Stimulated activated CD8-positive, alpha-beta memory T cell treated with anti-CD3 and anti-CD28 coated beads, Interleukin-12 subunit alpha, Interleukin-12 subunit beta, amount 100 ng/mL, for 4 hours (primary cell): ENCODE results near the gene KRTAP19-5.
"Not testable (repeated sequence)": the region's sequence is repeated elsewhere in the genome, so short reads cannot be mapped to it uniquely, and the experiment has no call there.

Experiments
- DNase-seq: peaks from one replicate; pipeline ENCODE4 v3.0.0-alpha.2; 2020; ENCODE audit warnings: low read depth

Gene KRTAP19-5

DNA sequence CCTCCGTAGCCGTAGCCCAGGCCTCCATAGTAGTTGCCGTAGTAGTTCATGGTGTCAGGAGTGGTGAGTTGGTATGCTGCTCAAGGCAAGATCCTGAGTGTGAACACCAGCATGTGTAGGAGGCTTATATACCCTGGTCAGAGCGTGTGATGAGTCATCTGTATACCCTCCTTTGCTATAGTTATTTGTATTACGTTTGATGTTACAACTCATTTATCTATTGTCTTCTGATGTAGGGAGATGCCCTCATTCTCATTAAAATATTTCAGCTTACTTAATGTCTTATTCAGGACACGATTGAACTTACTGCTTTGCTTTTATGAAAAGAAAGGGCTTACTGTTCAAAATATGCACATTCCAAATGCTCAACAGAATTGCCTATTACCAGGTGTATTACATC lies at the start of gene KRTAP19-5:
KRTAP19-5 (minus strand) TSS at position 101 of the 400 bp plus-strand sequence; CDS start at position 50, 51 bp downstream.
- DNase-seq: no peak

DNA sequence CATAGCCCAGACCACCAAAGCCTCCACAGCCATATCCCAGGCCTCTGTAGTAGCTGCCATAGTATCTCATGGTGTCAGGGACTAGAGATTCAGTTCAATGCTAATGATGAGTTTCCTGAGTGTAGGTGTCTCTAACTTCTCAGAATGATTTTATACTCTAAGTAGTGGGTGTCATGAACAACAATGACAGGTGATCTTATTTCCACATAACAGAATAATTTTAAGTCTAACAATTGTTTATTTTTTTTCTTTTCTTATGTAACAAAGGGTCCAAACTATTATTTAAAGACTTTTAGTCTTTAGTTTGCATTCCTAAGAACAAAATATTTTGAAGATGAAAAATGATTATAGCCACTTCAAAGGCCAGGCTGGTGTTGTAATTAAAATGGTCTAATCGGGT lies 39.8 kb upstream of the KRTAP19-5 start, which contains the start of gene KRTAP19-6:
KRTAP19-6 (minus strand) TSS at position 101 of the 400 bp plus-strand sequence; CDS start at position 70, 31 bp downstream.
- DNase-seq: no peak

DNA sequence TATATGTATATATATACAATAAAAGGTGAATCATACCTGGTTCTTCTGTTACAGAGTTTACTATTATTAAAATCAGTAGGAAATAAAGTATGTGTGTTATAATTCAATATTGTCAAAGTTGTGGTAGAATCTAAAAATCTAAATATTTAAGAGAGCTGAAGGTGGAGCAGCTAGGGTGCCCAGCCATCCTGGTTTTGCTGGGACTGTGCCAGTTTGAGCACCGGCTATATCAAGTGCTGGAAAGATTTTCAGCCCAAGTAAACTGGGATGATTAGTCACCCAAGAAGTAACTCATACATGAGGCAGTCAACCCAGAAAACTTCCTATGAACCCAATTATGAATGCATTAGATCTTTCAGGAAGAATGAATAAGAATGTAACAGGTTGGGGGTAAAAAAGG lies 16.9 kb upstream of the KRTAP19-5 start:
- DNase-seq: no peak

DNA sequence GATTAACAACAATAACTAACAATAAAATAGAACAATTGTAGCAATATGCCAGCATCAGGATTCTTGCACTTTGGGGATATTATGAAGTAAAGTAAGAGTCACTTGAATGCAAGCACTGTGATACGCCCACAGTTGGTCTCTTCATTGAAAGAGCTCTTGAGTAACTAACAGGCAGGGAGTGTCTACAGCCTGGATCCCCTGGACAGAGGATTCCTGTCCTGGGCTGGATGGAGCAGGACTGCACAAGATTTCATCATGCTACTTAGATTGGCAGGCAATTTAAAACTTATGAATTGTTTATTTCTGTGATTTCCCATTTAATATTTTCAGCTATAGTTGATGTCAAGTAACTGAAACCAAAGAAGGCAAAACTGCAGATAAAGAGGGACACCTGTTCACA lies 13.7 kb upstream of the KRTAP19-5 start:
- no peak for DNase-seq

DNA sequence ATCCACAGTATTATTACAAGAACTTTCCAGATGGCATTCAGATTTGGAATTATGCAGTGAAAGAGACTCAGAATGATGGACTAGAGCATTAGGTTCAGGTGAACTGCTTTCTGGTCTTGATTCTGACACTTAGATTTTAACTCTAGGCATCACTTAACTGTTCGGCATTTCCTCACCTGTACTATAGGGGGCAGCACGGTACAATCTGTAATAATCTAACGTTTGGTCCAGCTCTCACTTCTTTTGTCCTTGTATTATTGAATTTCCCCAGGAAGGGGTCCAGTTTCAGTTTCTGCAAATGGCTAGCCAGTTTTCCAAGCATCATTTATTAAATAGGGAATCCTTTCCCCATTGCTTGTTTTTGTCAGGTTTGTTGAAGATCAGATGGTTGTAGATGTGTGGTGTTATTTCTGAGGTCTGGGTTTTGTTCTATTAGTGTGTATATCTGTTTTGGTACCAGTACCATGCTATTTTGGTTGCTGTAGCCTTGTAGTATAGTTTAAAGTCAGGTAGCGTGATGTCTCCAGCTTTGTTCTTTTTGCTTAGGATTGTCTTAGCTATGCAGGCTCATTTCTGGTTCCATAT lies 3.8 kb upstream of the KRTAP19-5 start:
- DNase-seq: not testable (repeated sequence)

GRCh38 chr21:30497065-30497464 lies 4.9 kb downstream of the KRTAP19-5 start, which contains the start of gene KRTAP19-4:
KRTAP19-4 (minus strand) TSS chr21:30497165; CDS start chr21:30497110, 55 bp downstream.
- DNase-seq: no peak

GRCh38 chr21:30491963-30492428 lies 9.9 kb downstream of the KRTAP19-5 start, which contains the start of gene KRTAP19-3:
KRTAP19-3 (minus strand) TSS chr21:30492013; CDS start chr21:30491957, 56 bp downstream.
- no peak for DNase-seq

GRCh38 chr21:30487336-30487735 lies 14.6 kb downstream of the KRTAP19-5 start, which contains the start of gene KRTAP19-2:
KRTAP19-2 (minus strand) TSS chr21:30487436; CDS start chr21:30487348, 88 bp downstream.
- DNase-seq: no peak

DNA sequence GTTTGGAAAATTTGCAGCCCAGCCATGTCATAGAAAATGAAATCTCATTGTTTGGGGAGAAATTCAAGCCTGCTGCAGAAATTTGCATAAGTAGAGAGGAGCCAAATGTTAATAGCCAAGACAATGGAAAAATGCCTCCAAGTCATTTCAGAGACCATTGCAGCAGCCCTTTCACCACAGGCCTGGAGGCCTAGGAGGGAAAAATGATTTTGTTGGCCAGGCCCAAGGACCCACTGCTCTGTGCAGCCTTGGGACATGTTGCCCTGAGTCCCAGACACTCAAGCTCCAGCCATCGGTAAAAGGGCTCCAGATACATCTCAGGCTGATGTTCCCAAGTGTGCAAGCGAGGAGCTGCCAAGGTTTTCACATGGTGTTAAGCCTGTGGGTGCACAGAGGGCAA lies 15.8 kb downstream of the KRTAP19-5 start:
- DNase-seq: no peak

DNA sequence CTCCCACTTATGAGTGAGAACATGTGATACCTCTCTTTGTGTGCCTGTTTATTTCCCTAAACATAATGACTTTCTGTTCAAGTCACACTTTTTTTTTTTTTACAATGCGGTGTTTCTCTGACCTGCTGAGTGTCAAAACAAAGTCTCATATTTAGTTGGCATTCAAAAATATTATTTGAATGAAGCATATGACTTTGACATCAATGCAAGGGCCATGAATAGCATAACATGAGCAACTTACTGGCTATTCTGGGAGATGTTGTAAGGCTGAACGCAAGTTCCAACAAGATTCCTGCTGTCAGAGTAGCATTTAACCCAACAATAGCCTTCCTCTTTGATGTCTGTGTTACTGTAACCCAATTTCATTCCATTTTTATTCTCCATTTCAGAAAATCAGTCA lies 19.8 kb downstream of the KRTAP19-5 start:
- no peak for DNase-seq

DNA sequence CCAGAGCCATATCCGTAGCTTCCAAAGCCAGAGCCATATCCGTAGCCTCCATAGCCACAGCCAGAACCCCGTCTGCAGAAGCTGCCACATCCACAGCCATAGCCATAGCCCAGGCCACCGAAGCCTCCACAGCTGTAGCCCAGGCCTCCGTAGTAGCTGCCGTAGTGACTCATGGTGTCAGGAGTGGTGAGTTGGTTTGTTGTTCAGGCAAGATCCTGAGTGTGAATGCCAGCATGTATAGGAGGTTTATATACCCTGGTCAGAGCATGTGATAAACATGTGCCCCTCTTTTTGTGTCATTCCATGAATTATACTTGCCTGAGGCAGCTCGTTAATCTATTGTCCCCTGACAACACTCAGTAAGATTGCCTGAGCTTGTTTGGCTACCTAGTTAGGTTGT lies 21.8 kb downstream of the KRTAP19-5 start, which contains the start of gene KRTAP19-1:
KRTAP19-1 (minus strand) TSS at position 223 of the 400 bp plus-strand sequence; CDS start at position 173, 50 bp downstream.
- DNase-seq: no peak

- DNase-seq: no peak
Measured at GRCh38 chr21:30479259-30479658, 22.7 kb downstream of the KRTAP19-5 start.

GRCh38 chr21:30478004-30478403 lies 23.9 kb downstream of the KRTAP19-5 start:
- no peak for DNase-seq

DNA sequence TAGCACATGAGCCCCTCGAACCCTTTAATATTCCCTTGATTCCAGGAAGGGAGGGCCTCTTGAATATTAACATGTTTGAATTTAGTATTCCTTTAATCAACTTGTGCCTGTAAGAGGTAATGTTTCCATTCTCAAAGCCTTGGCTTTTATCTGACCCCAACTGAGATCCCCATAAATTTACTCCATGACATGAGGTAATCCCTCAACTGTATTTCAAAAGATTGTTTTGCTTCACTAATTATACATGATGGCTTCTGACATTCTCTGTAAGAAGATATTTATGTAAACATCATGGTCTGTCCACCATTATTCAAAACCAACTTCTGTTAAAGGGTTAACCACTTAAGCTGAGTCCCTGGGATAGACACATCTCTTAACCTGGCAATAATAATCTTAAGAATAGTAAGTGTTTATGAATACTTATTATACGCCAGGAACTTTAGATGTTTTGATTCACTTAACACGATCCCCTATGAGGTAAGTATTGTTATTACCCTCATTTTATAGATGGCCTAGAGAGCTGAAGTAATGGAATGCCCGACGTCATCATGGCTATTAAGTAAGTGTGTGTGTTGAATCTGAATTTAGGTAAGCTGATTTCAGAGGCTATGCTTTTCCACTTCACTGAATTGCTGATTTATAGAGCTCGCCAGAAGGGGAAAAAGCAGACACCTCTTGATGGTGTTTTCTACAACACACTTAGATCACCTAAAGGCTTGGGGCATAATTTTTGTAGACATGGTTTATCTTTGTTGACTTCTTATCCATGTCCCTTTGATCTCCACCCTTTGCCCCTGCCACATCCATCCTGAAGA lies 32.8 kb downstream of the KRTAP19-5 start:
- DNase-seq: no peak

- no peak for DNase-seq
Measured at GRCh38 chr21:30463713-30464112, 38.2 kb downstream of the KRTAP19-5 start.
